Measurements from ENCODE around the gene NPM3.

DNA sequence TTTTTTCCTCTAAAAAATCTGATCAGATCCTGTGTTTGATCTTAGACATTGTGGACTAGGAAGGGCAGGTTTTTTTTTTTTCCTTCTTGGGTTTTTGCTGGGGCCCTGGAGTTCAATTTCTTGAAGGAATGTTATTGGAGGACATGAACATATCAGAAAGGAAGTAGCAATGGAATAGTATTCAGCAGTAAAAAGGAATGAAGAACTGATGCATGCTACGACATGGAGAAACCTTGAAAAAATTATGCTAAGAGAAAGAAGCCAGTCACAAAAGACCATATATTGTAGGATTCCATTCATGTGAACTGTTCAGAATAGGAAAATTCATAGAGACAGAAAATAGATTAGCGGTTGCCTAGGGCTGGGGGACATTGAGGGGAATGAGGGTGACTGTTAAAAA lies 41.3 kb downstream of the NPM3 start:
- no peak for TF ChIP-seq POLR2A (IDR thresholded peaks at IDR 0.05; ENCODE audit: extremely low read depth, insufficient read length)
- TF ChIP-seq, protein P1, sequence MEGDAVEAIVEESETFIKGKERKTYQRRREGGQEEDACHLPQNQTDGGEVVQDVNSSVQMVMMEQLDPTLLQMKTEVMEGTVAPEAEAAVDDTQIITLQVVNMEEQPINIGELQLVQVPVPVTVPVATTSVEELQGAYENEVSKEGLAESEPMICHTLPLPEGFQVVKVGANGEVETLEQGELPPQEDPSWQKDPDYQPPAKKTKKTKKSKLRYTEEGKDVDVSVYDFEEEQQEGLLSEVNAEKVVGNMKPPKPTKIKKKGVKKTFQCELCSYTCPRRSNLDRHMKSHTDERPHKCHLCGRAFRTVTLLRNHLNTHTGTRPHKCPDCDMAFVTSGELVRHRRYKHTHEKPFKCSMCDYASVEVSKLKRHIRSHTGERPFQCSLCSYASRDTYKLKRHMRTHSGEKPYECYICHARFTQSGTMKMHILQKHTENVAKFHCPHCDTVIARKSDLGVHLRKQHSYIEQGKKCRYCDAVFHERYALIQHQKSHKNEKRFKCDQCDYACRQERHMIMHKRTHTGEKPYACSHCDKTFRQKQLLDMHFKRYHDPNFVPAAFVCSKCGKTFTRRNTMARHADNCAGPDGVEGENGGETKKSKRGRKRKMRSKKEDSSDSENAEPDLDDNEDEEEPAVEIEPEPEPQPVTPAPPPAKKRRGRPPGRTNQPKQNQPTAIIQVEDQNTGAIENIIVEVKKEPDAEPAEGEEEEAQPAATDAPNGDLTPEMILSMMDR (IDR thresholded peaks at IDR 0.05; ENCODE audit: low read depth, low read length), result no peak
- TF ChIP-seq, protein P2, sequence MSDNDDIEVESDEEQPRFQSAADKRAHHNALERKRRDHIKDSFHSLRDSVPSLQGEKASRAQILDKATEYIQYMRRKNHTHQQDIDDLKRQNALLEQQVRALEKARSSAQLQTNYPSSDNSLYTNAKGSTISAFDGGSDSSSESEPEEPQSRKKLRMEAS (IDR thresholded peaks at IDR 0.05; ENCODE audit: low read depth, low read length), result no peak

All from NB4 (cell line).